Smooth muscle cell (in vitro differentiated cells): ENCODE data around the gene CCDC71. TPM values are rescaled to one million over a fixed set of nuclear protein-coding genes. Genes with fewer than 3 reads are reported as not detected.

ENCODE experiments used
- DNase-seq: peaks from one replicate; lab custom pipeline; 2025; ENCODE audit not compliant: unreplicated experiment; lab: John Stamatoyannopoulos, UW
- H2AFZ ChIP-seq: fragments of 200-600 bp; sonication (generic); 2 replicates; pipeline ENCODE4 v1.6.0; 2016; ENCODE audit warnings: antibody characterized with exemption, low read depth, mild to moderate bottlenecking
- H3F3A ChIP-seq: fragments of 200-600 bp; sonication (generic); 2 replicates; pipeline ENCODE4 v1.6.0; 2017; ENCODE audit warnings: antibody characterized with exemption, low read depth
- H3K27ac ChIP-seq: fragments of 200-600 bp; sonication (generic); 2 replicates; pipeline ENCODE4 v1.5.1; 2016; ENCODE audit warnings: low read depth, mild to moderate bottlenecking
- H3K27me3 ChIP-seq: fragments of 200-600 bp; sonication (generic); 2 replicates; pipeline ENCODE4 v1.6.1; 2016; ENCODE audit warnings: low read depth, mild to moderate bottlenecking
- H3K36me3 ChIP-seq: fragments of 200-600 bp; sonication (generic); 2 replicates; pipeline ENCODE4 v1.5.1; 2016; ENCODE audit warnings: low read depth
- H3K4me1 ChIP-seq: fragments of 200-600 bp; sonication (generic); 2 replicates; pipeline ENCODE4 v1.5.1; 2016; ENCODE audit warnings: low read depth
- H3K4me2 ChIP-seq: fragments of 200-600 bp; sonication (generic); 2 replicates; pipeline ENCODE4 v1.6.0; 2016; ENCODE audit warnings: mild to moderate bottlenecking
- H3K4me3 ChIP-seq: fragments of 200-600 bp; sonication (generic); 2 replicates; pipeline ENCODE4 v1.5.1; 2016; ENCODE audit warnings: mild to moderate bottlenecking
- H3K79me2 ChIP-seq: fragments of 200-600 bp; sonication (generic); 2 replicates; pipeline ENCODE4 v1.6.0; 2016; ENCODE audit warnings: low read depth, mild to moderate bottlenecking
- H3K9ac ChIP-seq: fragments of 200-600 bp; sonication (generic); 2 replicates; pipeline ENCODE4 v1.6.0; 2016; ENCODE audit warnings: low read depth
- H3K9me3 ChIP-seq: fragments of 200-600 bp; sonication (generic); replicated peaks from 2 replicates; pipeline ENCODE4 v1.5.1; 2016; ENCODE audit warnings: low read depth
- H4K20me1 ChIP-seq: fragments of 200-600 bp; sonication (generic); 2 replicates; pipeline ENCODE4 v1.6.0; 2016; ENCODE audit warnings: low read depth
- WGBS: methylation state at CpG from one replicate; pipeline ENCODE4 v1.1.7; 2016; ENCODE audit warnings: low lambda C conversion rate; 5-methylcytosine and 5-hydroxymethylcytosine counted together
- polyA plus RNA-seq: library from polyadenylated mRNA; unstranded; fragments of >200 nt; fragmentation: Nextera tagmentation; extraction: Ambion mirVana; gene quantifications from 2 replicates; pipeline ENCODE4 v1.2.1, GENCODE V29; 2016
- total RNA-seq: library from RNA; depleted of rRNA; stranded (reverse); fragments of >200 nt; gene quantifications from 2 replicates; pipeline ENCODE4 v1.2.3, GENCODE V29; 2014
- TF ChIP-seq, protein P1 (sequence below): fragments of 200-600 bp; sonication (generic); IDR thresholded peaks from 2 replicates; pipeline ENCODE4 v1.5.1; 2017; ENCODE audit warnings: borderline replicate concordance, mild to moderate bottlenecking, antibody characterized with exemption; ENCODE audit not compliant: insufficient read depth, poor library complexity, severe bottlenecking

The CCDC71 gene
- total and polyA plus RNA-seq, 2 experiments from 2014 or later, result 0.59 to 33.8 TPM

- Histone ChIP-seq H3K79me2 (no peaks in the 10 kb centered on the region), H3K36me3 (no peaks in the 10 kb centered on the region), H3K4me1 (no peaks in the 10 kb centered on the region), H2AFZ (no peak overlapping the region), H3F3A (no peaks in the 10 kb centered on the region), H3K4me2 (no peak overlapping the region), H3K4me3 (no peak overlapping the region), H3K9me3 (no peaks in the 10 kb centered on the region), H3K9ac (no peak overlapping the region), H4K20me1 (no peaks in the 10 kb centered on the region), H3K27me3 (no peaks in the 10 kb centered on the region), H3K27ac (no peak overlapping the region)
- TF ChIP-seq, protein P1, sequence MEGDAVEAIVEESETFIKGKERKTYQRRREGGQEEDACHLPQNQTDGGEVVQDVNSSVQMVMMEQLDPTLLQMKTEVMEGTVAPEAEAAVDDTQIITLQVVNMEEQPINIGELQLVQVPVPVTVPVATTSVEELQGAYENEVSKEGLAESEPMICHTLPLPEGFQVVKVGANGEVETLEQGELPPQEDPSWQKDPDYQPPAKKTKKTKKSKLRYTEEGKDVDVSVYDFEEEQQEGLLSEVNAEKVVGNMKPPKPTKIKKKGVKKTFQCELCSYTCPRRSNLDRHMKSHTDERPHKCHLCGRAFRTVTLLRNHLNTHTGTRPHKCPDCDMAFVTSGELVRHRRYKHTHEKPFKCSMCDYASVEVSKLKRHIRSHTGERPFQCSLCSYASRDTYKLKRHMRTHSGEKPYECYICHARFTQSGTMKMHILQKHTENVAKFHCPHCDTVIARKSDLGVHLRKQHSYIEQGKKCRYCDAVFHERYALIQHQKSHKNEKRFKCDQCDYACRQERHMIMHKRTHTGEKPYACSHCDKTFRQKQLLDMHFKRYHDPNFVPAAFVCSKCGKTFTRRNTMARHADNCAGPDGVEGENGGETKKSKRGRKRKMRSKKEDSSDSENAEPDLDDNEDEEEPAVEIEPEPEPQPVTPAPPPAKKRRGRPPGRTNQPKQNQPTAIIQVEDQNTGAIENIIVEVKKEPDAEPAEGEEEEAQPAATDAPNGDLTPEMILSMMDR, result no peak
- no peak for DNase-seq
- WGBS, result 83% methylated on average over 2 of the region's 2 CpGs
These were observed 14.5 kb downstream of the CCDC71 start for GRCh38 chr3:49151610-49152009.

DNA sequence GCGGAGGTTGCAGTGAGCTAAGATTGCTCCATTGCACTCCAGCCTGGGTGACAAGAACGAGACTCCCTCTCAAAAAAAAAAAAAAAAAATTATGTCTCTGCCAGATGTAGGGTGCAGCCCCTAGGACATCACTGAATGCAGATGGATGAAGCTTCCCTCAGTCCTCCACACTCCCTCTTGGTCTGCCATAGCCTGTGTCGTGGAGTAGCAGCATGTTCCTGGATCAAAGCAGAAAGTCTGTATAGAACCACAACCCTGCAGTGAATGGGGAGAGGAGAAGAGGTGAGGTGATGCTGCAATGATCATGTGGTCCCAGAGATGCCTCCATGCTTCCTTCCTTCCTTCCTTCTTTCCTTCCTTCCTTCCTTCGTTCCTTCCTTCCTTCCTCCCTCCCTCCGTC lies 18.0 kb downstream of the CCDC71 start:
- 73% methylated on average over 5 of the region's 5 CpGs for WGBS
- H4K20me1 ChIP-seq, result no peaks in the 10 kb centered on the region
- H3K9ac ChIP-seq, result no peak overlapping the region

DNA sequence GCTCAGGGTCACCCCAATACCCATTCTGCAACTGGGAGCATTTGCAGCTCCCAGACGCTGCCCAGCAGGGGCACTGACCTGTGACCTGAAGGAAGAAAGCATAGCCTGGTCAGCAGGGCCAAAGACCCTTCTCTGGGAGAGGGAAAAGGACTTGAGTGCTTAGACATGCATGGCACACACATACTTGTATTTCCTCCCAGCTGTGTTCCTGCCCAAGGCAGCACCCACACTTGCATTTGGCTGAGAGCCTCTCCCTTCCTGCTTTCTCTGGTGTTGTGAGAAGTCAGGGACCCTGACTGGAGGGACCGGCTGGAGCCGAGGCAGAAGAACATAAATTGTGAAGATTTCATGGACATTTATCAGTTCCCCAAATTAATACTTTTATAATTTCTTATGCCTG lies 26.1 kb downstream of the CCDC71 start:
- no peaks in the 10 kb centered on the region for H3K79me2 ChIP-seq
- no peak for DNase-seq
- no peak overlapping the region for H3K4me2 ChIP-seq
- no peaks in the 10 kb centered on the region for H3K36me3 ChIP-seq
- no peak overlapping the region for H3K27ac ChIP-seq
- H3K9me3 ChIP-seq, result no peaks in the 10 kb centered on the region
- H2AFZ ChIP-seq, result no peak overlapping the region
- no peaks in the 10 kb centered on the region for H3K4me1 ChIP-seq
- H3K27me3 ChIP-seq, result no peaks in the 10 kb centered on the region
- WGBS, result 88% methylated on average over 3 of the region's 3 CpGs
- no peaks in the 10 kb centered on the region for H4K20me1 ChIP-seq
- TF ChIP-seq, protein P1, result no peak
- no peaks in the 10 kb centered on the region for H3F3A ChIP-seq
- no peak overlapping the region for H3K9ac ChIP-seq
- no peak overlapping the region for H3K4me3 ChIP-seq

More for the DNA sequence above, 18.0 kb downstream of the CCDC71 start:
- Histone ChIP-seq H3K79me2 (no peaks in the 10 kb centered on the region), H3K4me1 (no peaks in the 10 kb centered on the region), H3F3A (no peaks in the 10 kb centered on the region), H2AFZ (no peak overlapping the region), H3K27ac (no peak overlapping the region), H3K36me3 (no peaks in the 10 kb centered on the region), H3K4me2 (no peak overlapping the region), H3K27me3 (no peaks in the 10 kb centered on the region), H3K4me3 (no peak overlapping the region), H3K9me3 (no peaks in the 10 kb centered on the region)
- no peak for DNase-seq
- TF ChIP-seq, protein P1, result no peak

DNA sequence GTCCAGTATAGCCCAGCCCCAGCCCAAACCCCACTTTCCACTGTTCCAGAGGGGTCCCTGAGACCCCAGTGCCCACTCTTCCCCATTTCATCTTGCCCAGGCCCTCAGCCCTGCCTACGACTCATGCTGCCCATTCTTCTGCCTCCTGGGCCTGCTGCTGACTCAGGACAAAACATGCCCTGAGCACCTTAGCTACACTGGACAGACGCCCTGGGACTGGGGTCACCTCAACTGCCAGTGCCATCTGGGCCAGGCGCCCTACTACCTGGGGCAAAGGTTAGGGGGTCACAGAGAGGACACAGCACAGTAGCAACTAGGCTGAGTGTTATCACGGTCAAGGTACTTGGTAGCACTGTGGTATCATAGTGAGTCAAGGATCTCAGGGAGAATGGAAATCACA lies 30.6 kb downstream of the CCDC71 start:
- WGBS, result 90% methylated on average over 4 of the region's 4 CpGs
- Histone ChIP-seq H2AFZ (no peak overlapping the region), H3K36me3 (no peaks in the 10 kb centered on the region), H3K4me2 (no peak overlapping the region), H3K27ac (no peak overlapping the region), H3K9me3 (no peaks in the 10 kb centered on the region), H3K4me3 (no peak overlapping the region), H3K9ac (no peak overlapping the region), H3F3A (no peaks in the 10 kb centered on the region), H3K4me1 (peaks cover 14% of the 10 kb centered on the region), H3K79me2 (peaks cover 22% of the 10 kb centered on the region), H4K20me1 (peaks cover 2% of the 10 kb centered on the region), H3K27me3 (no peaks in the 10 kb centered on the region)
- TF ChIP-seq, protein P1, result no peak
- DNase-seq, result no peak
